Measurements from ENCODE around the gene MDFI. TPM values are rescaled to one million over a fixed set of nuclear protein-coding genes. Genes with fewer than 3 reads are reported as not detected.

The MDFI gene
- total RNA-seq, 2 experiments from 2014 or later, result not detected

GRCh38 chr6:41672816-41673703, 34.8 kb downstream of the MDFI start:
- no peak overlapping the region for H3K27ac Mint-ChIP-seq
- intact Hi-C loops (cut with micrococcal nuclease), result no loop called here
- peaks cover 8% of the 10 kb centered on the region for H3K27me3 Mint-ChIP-seq
- H3K4me1 Mint-ChIP-seq (ENCODE audit: low read depth), result no peaks in the 10 kb centered on the region
- POLR2A ChIA-PET, result no interaction called here
- DNase-seq, result no peak
- H3K9me3 Mint-ChIP-seq, result peaks cover 4% of the 10 kb centered on the region
- CTCF ChIA-PET, result interaction anchor here (1.4 kb wide), 1 partner anchor 12 kb away, joined by 3 read pairs; no protein-coding TSS in a partner anchor
- no peaks in the 10 kb centered on the region for H3K36me3 Mint-ChIP-seq
- no peak overlapping the region for H3K4me3 Mint-ChIP-seq

- H3K27me3 Mint-ChIP-seq, result peaks cover 8% of the 10 kb centered on the region
- H3K27ac Mint-ChIP-seq, result no peak overlapping the region
- H3K4me3 Mint-ChIP-seq, result no peak overlapping the region
- POLR2A ChIA-PET, result no interaction called here
- intact Hi-C loops (cut with micrococcal nuclease), result no loop called here
- H3K4me1 Mint-ChIP-seq (ENCODE audit: low read depth), result no peaks in the 10 kb centered on the region
- CTCF ChIA-PET, result interaction anchor here (1.4 kb wide), 1 partner anchor 12 kb away, joined by 3 read pairs; no protein-coding TSS in a partner anchor
- no peaks in the 10 kb centered on the region for H3K36me3 Mint-ChIP-seq
- DNase-seq, result no peak
- H3K9me3 Mint-ChIP-seq, result peaks cover 4% of the 10 kb centered on the region
Observed at GRCh38 chr6:41673704-41674000, 35.4 kb downstream of the MDFI start.

- no peak overlapping the region for H3K27ac Mint-ChIP-seq
- H3K36me3 Mint-ChIP-seq, result no peaks in the 10 kb centered on the region
- peaks cover 8% of the 10 kb centered on the region for H3K27me3 Mint-ChIP-seq
- ChIA-PET POLR2A (no interaction called here), CTCF (interaction anchor here (0.6 to 1.4 kb wide), 2 partner anchors 9 to 11 kb away, joined by 3 read pairs; no protein-coding TSS in a partner anchor)
- H3K4me3 Mint-ChIP-seq, result no peak overlapping the region
- no peaks in the 10 kb centered on the region for H3K4me1 Mint-ChIP-seq (ENCODE audit: low read depth)
- H3K9me3 Mint-ChIP-seq, result no peaks in the 10 kb centered on the region
- intact Hi-C loops (cut with micrococcal nuclease), result no loop called here
- DNase-seq, result no peak
Observed at GRCh38 chr6:41674231-41675000, 36.1 kb downstream of the MDFI start.

- Mint-ChIP-seq H3K27ac (no peak overlapping the region), H3K27me3 (peaks cover 4% of the 10 kb centered on the region), H3K9me3 (no peaks in the 10 kb centered on the region), H3K4me3 (no peak overlapping the region), H3K36me3 (no peaks in the 10 kb centered on the region), H3K4me1 (ENCODE audit: low read depth) (no peaks in the 10 kb centered on the region)
- intact Hi-C loops (cut with micrococcal nuclease), result no loop called here
- ChIA-PET CTCF (interaction anchor here (0.6 to 1.0 kb wide), 2 partner anchors 8 to 15 kb away, joined by 3 to 4 read pairs; no protein-coding TSS in a partner anchor), POLR2A (no interaction called here)
- no peak for DNase-seq
Observed at GRCh38 chr6:41675176-41675775, 37.0 kb downstream of the MDFI start.

GRCh38 chr6:41675992-41676391, 37.7 kb downstream of the MDFI start:
- H3K27me3 Mint-ChIP-seq, result peaks cover 1% of the 10 kb centered on the region
- no peaks in the 10 kb centered on the region for H3K36me3 Mint-ChIP-seq
- H3K4me1 Mint-ChIP-seq (ENCODE audit: low read depth), result no peaks in the 10 kb centered on the region
- intact Hi-C loops (cut with micrococcal nuclease), result no loop called here
- no peaks in the 10 kb centered on the region for H3K9me3 Mint-ChIP-seq
- no peak for DNase-seq
- H3K4me3 Mint-ChIP-seq, result no peak overlapping the region
- POLR2A ChIA-PET, result no interaction called here
- CTCF ChIA-PET, result interaction anchor here (1.0 kb wide), 1 partner anchor 14 kb away, joined by 4 read pairs; no protein-coding TSS in a partner anchor
- H3K27ac Mint-ChIP-seq, result no peak overlapping the region

GRCh38 chr6:41676431-41676830, 38.2 kb downstream of the MDFI start:
- Mint-ChIP-seq H3K4me3 (no peak overlapping the region), H3K36me3 (no peaks in the 10 kb centered on the region)
- DNase-seq, result no peak

GRCh38 chr6:41677124-41677921, 39.1 kb downstream of the MDFI start:
- DNase-seq, result no peak
- Mint-ChIP-seq H3K27me3 (peaks cover 1% of the 10 kb centered on the region), H3K27ac (no peak overlapping the region), H3K4me1 (ENCODE audit: low read depth) (peaks cover 2% of the 10 kb centered on the region), H3K4me3 (no peak overlapping the region), H3K36me3 (no peaks in the 10 kb centered on the region), H3K9me3 (no peaks in the 10 kb centered on the region)
- ChIA-PET POLR2A (no interaction called here), CTCF (no interaction called here)
- intact Hi-C loops (cut with micrococcal nuclease), result no loop called here

More at GRCh38 chr6:41676431-41676830, 38.2 kb downstream of the MDFI start:
- no peak overlapping the region for H3K27ac Mint-ChIP-seq
- intact Hi-C loops (cut with micrococcal nuclease), result no loop called here
- H3K9me3 Mint-ChIP-seq, result no peaks in the 10 kb centered on the region
- H3K4me1 Mint-ChIP-seq (ENCODE audit: low read depth), result no peaks in the 10 kb centered on the region
- H3K27me3 Mint-ChIP-seq, result peaks cover 1% of the 10 kb centered on the region
- ChIA-PET CTCF (no interaction called here), POLR2A (no interaction called here)

- no peak overlapping the region for H3K27ac Mint-ChIP-seq
- intact Hi-C loops (cut with micrococcal nuclease), result no loop called here
- H3K4me3 Mint-ChIP-seq, result no peak overlapping the region
- no peaks in the 10 kb centered on the region for H3K36me3 Mint-ChIP-seq
- POLR2A ChIA-PET, result no interaction called here
- no peaks in the 10 kb centered on the region for H3K9me3 Mint-ChIP-seq
- peaks cover 1% of the 10 kb centered on the region for H3K27me3 Mint-ChIP-seq
- CTCF ChIA-PET, result interaction anchor here (1.9 to 4.8 kb wide), 2 partner anchors 10 to 76 kb away, joined by 4 to 44 read pairs; no protein-coding TSS in a partner anchor
- DNase-seq, result no peak
- peaks cover 8% of the 10 kb centered on the region for H3K4me1 Mint-ChIP-seq (ENCODE audit: low read depth)
Observed at GRCh38 chr6:41678511-41679084, 40.3 kb downstream of the MDFI start.

GRCh38 chr6:41679696-41680095, 41.4 kb downstream of the MDFI start:
- Mint-ChIP-seq H3K9me3 (no peaks in the 10 kb centered on the region), H3K36me3 (no peaks in the 10 kb centered on the region), H3K27me3 (peaks cover 1% of the 10 kb centered on the region), H3K4me3 (no peak overlapping the region), H3K27ac (no peak overlapping the region), H3K4me1 (ENCODE audit: low read depth) (peaks cover 10% of the 10 kb centered on the region)
- ChIA-PET CTCF (interaction anchor here (1.9 to 4.8 kb wide), 2 partner anchors 9 to 77 kb away, joined by 4 to 44 read pairs; no protein-coding TSS in a partner anchor), POLR2A (no interaction called here)
- DNase-seq, result no peak
- intact Hi-C loops (cut with micrococcal nuclease), result loop anchor here (5.0 kb wide), 2 partner anchors 252 to 372 kb away; no protein-coding TSS in a partner anchor

GRCh38 chr6:41680182-41680965, 42.1 kb downstream of the MDFI start:
- DNase-seq, result no peak
- Mint-ChIP-seq H3K4me1 (ENCODE audit: low read depth) (peaks cover 10% of the 10 kb centered on the region), H3K9me3 (no peaks in the 10 kb centered on the region), H3K27me3 (peaks cover 1% of the 10 kb centered on the region), H3K27ac (no peak overlapping the region), H3K36me3 (no peaks in the 10 kb centered on the region), H3K4me3 (no peak overlapping the region)
- intact Hi-C loops (cut with micrococcal nuclease), result loop anchor here (5.0 kb wide), 2 partner anchors 253 to 373 kb away; no protein-coding TSS in a partner anchor
- ChIA-PET CTCF (interaction anchor here (0.6 to 4.8 kb wide), 8 partner anchors 9 to 312 kb away, joined by 3 to 44 read pairs (median 4); no protein-coding TSS in a partner anchor), POLR2A (interaction anchor here (1.2 kb wide), 1 partner anchor 74 kb away, joined by 3 read pairs; no protein-coding TSS in a partner anchor)
